Stimulated activated CD8-positive, alpha-beta memory T cell treated with anti-CD3 and anti-CD28 coated beads, Interleukin-7, amount 100 ng/mL, for 48 hours (primary cell): ENCODE results near the gene ATXN1.
A peak's percentile ranks its signal among the peaks of the same experiment; 100 is the strongest.

ENCODE experiments used
- DNase-seq, 2 donors: peaks; one replicate each; pipeline ENCODE4 v3.0.0-alpha.2; 2020; ENCODE audit warnings: low read depth in 1 of 2; ENCODE audit errors: extremely low read depth in 1 of 2

ATXN1 gene

GRCh38 chr6:16306334-16306733 lies 454.9 kb downstream of the ATXN1 start:
- DNase-seq: no peak

DNA sequence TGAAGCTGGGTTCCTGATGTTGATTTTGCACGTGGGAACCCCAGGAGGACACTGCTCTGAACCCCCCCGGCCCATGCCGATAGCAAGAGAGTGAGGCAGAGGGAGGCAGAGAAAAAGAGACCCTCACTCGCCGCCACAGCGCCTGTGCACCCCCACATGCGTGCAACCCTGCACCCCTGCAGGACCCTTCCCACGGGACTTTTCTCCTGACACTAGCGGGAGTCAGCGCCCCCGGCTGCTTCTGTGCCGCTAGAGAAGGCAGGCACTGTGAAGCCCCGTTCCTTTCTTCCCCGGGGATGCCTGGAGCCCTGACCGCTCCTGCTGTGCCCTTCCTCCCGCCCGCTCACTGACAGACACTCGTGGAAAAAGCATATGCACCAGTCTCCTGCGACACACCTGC lies 455.5 kb downstream of the ATXN1 start:
- DNase-seq: no peak

DNA sequence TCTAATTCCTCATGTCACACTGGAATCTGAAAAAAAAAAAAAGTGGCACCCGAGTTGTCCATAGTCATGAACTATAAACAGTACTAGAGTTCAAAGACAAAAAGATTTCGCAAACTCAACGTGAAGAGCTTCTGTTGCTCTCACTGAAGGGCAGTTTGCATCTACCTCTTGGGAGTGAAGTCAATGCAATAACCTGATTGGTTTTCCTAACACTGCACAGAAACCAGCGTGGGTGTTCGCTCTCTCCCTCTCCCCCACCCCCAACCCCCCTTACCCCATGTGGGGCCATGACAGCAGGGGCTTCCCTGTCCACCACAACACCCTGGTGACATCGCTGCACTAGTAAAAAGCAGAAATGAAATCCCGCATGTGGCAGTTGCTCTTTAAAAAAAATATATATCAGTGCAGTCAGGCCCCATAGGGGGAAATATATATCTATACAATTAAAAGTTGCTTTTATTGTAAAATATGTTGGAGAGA lies 456.0 kb downstream of the ATXN1 start:
- DNase-seq: peak in 1 of 2 donors; percentile 20

DNA sequence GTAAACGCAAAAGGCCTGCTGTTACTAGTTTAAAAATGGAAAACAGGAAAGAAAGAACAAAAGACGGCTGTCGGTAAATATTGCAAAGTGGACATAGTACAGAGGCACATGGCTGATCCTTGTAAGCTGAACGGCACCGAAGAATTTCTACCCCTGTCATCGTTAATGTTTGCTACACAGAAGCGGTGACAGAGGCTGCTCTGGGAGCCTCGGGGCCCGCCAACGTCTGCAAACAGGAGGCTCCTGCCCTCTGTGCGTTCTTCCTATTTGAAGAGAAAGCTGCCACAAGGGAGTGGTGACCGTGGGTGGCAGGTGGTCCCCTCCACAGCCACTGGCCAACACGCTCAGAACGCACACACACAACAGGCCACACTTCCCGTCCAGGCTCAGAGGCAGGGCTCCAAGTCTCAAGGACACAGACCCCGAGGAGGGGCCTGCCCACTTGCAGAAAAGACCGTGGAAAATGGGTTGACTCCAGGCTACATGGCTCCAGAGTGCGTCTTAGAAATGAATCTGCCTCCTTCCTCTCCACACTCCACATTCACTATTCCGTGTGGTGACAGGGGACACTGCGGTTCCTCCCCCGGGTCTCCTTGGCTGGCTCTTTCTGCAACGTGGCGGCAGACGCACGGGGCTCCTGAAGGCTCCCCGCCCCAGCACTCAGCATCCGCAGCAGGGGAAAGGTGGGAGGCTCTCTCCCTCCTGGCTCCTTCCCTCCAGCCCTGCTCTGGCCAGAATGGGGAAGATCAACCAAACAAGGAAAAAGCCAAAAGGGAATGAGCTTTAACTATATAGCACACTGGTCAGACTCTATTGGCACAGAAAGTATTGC lies 458.3 kb downstream of the ATXN1 start:
- no peak for DNase-seq

GRCh38 chr6:16301511-16301910 lies 459.7 kb downstream of the ATXN1 start:
- DNase-seq: no peak

- no peak for DNase-seq
Observed at GRCh38 chr6:16299861-16300260, 461.4 kb downstream of the ATXN1 start.

- no peak for DNase-seq
Observed at GRCh38 chr6:16296061-16296670, 465.1 kb downstream of the ATXN1 start.

- no peak for DNase-seq
Observed at GRCh38 chr6:16295471-16295870, 465.8 kb downstream of the ATXN1 start.

DNA sequence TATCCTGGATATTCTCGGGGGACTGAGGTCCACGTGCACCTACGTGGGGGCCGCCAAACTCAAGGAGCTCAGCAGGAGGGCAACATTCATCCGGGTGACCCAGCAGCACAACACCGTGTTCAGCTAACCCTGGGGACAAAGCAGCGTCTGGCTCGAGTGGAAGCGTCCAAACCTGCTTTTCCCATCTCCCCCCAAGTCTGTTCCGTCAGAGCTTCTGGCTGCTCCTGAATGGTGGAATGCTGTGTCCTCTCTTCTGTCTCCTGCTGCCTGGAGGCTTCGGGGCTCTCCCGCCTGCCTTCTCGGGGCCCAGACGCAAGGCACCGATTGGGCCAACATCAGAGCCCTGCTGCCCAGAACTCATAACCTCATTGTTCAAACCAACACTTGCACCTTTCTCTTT lies 466.2 kb downstream of the ATXN1 start:
- no peak for DNase-seq

DNA sequence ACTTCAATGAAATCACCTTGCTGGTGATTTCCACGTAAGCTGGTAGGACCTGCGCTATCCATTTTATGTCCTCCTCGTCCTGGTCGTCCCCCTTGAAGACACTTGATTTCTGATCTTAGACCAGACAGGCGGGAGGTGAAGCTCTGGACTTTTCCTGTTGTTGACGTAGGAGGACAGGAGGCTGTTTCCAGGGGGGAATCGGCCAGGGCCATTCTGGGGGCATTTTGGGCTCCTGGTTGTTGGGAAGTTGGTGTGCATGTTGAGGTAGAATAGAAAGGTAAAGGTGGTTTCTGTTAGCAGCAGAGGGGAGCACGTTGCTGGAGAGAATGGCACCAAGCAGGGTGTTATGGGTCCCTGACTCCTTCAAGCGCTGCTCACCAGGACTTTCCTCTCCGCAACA lies 466.9 kb downstream of the ATXN1 start:
- no peak for DNase-seq

GRCh38 chr6:16292942-16293341 lies 468.3 kb downstream of the ATXN1 start:
- no peak for DNase-seq

GRCh38 chr6:16292432-16292831 lies 468.8 kb downstream of the ATXN1 start:
- DNase-seq: no peak

GRCh38 chr6:16291739-16292138 lies 469.5 kb downstream of the ATXN1 start:
- no peak for DNase-seq

DNA sequence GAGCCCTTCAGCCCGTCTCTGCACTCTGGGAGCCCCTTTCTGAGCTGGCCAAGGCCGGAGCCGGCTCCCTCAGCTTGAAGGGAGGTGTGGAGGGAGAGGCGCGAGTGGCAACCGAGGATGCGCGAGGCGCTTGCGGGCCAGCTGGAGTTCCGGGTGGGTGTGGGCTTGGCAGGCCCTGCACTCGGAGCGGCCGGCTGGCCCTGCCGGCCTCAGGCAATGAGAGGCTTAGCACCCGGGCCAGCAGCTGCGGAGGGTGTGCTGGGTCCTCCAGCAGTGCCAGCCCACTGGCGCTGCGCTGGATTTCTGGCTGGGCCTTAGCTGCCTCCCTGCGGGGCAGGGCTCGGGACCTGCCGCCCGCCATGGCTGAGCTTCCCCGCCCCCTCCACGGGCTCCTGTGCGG lies 473.1 kb downstream of the ATXN1 start:
- DNase-seq: no peak

DNA sequence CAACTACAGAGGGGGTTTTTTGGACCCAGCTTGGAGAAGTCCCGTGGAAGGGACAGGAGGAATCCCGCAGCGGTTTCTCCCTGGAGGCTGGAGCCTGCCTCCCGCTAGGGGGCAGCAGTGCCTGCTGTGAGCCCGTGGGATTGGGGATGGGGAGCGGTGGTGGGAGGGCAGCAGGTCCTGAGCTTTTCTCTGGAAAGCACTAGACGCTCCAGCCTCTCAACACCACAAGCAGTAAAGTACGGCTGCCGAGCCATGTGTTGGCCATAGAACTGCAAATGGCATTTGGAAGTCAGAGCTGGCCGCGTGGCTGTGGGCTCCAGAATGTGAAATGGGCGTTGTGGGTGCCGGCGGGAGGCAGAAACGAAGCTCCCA lies 475.1 kb downstream of the ATXN1 start:
- peak in 1 of 2 donors; percentile 5 for DNase-seq

- no peak for DNase-seq
Observed at GRCh38 chr6:16285467-16286150, 475.7 kb downstream of the ATXN1 start.

DNA sequence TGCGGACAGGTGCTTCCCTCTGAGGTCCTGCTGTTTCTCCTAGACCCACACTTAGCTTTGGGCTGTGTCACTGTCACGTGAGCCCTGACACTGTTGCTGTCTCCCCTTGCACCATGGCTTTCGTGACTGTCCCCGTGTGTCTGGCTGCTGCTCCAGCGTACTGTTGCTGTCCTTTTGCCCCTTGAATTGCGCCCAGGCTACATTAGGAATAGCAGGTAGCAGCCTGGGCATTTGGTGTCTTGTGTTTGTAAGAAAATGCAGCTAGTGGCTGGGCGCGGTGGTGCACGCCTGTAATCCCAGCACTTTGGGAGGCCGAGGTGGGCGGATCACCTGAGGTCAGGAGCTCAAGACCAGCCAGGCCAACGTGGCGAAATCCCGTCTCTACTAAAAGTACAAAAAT lies 476.8 kb downstream of the ATXN1 start:
- DNase-seq: no peak

- no peak for DNase-seq
Observed at GRCh38 chr6:16282370-16282769, 478.9 kb downstream of the ATXN1 start.

- DNase-seq: no peak
Observed at GRCh38 chr6:16279243-16279642, 482.0 kb downstream of the ATXN1 start.

- DNase-seq: no peak
Observed at GRCh38 chr6:16278750-16279149, 482.5 kb downstream of the ATXN1 start.

DNA sequence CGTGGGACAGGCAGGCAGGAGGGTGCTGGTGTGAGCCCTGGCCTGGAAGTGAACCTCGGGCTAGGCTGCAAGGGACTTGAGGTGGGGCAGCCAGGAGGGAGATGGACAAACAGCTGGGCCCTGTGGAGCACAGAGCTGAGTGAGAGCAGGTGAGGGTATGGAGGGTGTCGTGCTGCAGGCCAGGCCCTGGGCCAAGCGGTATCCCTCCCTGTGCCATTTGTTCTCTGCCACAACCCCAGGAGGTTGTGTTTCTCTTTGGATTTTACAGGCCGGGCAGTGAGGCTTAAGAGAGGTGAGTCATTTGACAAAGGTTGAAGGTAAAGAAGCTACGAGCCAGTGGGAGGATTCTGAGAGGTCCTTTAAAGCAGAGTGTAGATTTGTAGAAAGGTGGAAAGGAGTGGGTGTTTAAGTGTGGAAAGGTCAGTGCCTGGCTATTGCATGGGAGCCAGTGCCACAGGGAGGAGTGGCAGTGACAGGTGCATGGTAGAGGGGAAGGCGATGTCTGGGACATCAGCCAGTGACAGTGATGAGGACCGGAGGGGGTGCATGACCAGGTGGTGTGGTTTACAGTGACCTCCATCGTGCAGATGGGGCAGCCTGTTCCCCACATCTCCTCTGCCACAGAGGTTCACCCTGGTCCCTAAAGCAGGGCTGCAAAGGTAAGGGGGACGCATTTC lies 483.1 kb downstream of the ATXN1 start:
- DNase-seq: no peak
